ENCODE results near the gene TMEM80.

GRCh38 chr11:749731-750130 is 54.1 kb downstream of the TMEM80 start:
- TF ChIP-seq CTCF (IDR thresholded peaks at IDR 0.05), result no peak
- TF ChIP-seq POLR2A (IDR thresholded peaks at IDR 0.05), result no peak

Data from Peyer's patch (tissue), 4 donors.